GM19239 (cell line): ENCODE data around the gene MTX3.

ENCODE experiments used
- DNase-seq: peaks from one replicate; pipeline ENCODE4 v3.0.0; 2011; ENCODE audit warnings: low spot score; ENCODE audit not compliant: insufficient read length
- FAIRE-seq: peaks from 2 replicates; lab custom pipeline; 2011; peaks lifted over from hg19 to GRCh38; lab: Jason Lieb, UNC

The MTX3 gene

GRCh38 chr5:79984363-79984762 is 6.7 kb downstream of the MTX3 start:
- FAIRE-seq = no peak
- DNase-seq = no peak

DNA sequence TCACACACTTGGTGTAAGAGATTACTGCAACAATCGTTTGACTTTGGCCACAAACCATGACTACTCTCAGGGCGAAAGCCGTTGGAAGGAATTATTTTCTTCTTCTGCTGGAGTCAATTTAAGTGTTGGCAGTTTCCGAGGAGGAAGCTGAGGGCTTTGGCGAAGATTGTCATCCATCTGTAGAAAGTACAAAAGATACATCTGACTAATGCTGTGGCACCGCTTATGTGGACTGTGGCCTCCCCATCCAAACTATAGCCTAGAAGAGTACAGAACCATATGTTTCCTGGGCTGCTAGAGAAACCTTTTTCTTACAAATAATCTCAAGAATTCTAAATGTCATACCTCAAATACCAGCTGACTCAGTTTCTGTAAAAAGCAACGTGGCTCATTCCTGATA is 7.4 kb downstream of the MTX3 start:
- DNase-seq (no peak), FAIRE-seq (no peak)

- DNase-seq = no peak
- no peak for FAIRE-seq
Observed at GRCh38 chr5:79982136-79982535, 8.9 kb downstream of the MTX3 start.

DNA sequence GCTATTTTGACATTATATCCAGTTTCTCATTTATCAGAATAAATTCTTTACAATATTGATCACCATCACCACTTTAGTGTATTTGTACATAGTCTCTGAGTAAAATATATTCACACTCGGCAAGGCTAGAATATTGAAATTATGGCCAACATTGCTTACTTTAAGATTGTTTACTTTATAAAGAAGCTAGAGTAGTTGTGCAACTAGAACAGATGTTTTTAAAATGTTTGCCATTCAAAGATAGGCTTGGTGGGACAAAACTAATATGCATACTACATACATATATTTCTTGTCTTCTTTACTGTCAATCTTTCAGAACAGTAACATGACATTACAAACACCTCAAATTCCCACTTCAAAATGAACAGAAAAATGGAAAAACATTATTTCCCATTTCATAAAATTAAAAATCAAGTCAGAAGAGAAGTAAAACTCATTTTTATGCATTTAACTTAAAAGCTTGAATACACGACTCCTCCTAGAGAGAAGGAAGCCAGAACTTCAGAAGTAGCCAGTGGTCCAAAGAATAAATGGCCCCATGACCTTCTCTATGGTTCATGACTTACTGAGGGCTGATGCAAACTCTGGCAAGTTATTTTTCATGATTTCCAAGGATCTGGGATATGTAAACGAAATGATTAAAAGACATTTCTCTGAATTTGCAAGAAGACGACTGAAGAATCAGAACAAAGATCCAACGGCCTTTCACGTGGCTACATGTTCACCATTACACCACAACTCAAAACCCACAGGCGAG is 14.1 kb downstream of the MTX3 start:
- no peak for FAIRE-seq
- no peak for DNase-seq

DNA sequence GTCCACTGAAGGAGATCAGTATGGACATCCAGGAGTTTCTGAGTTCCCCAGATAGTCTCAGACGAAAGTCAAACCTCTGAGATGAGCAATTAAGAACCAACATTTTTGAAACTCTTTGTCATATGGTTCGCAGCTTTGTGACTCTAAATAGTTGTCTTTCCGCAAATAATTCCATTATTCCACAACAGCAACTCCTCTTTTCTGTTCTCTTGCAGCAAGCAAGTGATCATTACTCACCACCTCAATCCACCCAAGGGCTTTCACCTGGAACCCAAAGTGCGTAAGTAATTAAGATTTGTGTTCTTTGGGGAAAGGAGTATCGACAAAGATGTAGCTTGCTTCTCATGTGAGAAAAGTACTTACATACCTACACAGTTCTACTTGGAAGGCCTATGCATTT is 15.6 kb downstream of the MTX3 start:
- no peak for DNase-seq
- no peak for FAIRE-seq

DNA sequence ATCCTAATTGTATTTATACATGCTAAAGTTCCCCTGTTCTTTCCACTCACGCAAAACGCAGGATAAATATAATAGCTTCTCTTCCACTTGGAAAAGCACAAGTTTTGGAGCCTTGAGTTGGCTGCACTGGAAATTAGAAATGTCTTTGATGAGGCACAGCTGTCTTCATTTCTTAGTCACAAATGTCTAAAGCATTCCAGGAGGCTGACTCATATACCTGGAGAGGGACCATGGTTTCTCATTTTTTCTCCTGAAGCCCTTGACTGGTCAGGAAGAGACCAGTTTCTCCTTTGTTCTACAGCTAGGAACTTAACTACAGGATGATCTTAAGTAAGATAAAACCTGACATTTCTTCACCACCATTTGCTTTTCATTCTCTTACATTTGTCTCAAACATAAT is 16.2 kb downstream of the MTX3 start:
- FAIRE-seq (no peak), DNase-seq (no peak)

DNA sequence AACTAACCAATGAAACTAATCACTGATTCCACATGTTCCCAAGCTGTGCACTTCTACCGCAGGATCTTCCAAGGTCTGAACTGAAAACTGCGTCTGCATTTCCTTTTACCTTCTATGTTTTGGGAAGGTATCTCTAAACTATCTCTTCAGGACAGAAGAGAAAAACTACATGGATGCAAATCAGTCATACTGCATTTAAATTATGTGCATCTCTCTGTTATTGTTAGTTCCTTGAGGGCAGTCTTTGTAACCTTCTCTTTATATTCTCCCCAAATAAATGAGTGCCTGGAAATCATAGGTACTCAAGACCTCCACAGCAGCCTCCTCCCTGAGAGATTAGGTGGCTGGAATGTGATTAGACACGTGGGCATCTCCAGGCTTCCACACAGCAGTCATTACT is 17.1 kb downstream of the MTX3 start:
- no peak for DNase-seq
- no peak for FAIRE-seq

GRCh38 chr5:79973511-79973910 is 17.6 kb downstream of the MTX3 start:
- no peak for FAIRE-seq
- DNase-seq = no peak

- no peak for FAIRE-seq
- no peak for DNase-seq
Observed at GRCh38 chr5:79971156-79971555, 19.9 kb downstream of the MTX3 start.

GRCh38 chr5:79966448-79966847 is 24.6 kb downstream of the MTX3 start:
- DNase-seq (no peak), FAIRE-seq (no peak)

- DNase-seq = no peak
Observed at GRCh38 chr5:79964136-79964535, 26.9 kb downstream of the MTX3 start.

DNA sequence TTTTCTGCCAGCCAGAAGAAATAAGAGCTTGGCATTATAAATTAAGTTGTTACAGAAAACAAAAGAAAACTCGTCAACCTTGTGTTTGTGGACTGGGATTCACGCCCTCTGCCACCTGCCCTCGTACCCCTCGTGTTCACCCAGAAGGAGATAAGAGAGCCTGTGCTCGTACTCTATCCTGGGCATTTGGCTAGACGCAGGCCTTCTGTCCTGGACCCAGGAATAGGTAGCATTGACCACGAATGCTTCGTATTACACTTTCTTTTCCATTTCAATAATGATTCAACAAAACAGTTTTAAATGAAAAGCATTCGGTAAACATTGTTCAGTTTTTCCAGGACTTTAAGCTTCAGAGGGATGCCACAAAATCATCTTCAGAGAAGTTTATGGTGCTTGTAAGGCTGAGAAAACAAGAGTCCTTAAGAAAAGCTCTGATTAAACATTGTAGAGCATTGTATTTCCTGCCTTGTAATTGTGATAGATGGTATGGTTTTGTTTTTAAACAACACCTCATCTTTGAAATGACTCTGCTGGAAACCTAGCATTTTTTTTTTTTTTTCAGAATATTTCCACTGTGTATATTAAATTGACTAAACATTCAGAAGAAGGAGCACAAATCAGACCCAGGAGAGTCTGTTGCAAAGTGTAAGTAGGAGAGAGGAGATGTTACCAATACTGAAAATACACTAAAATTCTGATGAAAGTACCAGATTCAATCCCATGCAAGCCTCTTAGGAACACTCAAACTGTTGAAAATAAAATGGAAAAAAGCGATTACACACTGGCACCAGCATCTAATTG is 27.6 kb downstream of the MTX3 start:
- DNase-seq (no peak), FAIRE-seq (no peak)

More at GRCh38 chr5:79964136-79964535, 26.9 kb downstream of the MTX3 start:
- FAIRE-seq = no peak

GRCh38 chr5:79962575-79963222 is 28.4 kb downstream of the MTX3 start:
- FAIRE-seq (no peak), DNase-seq (no peak)

DNA sequence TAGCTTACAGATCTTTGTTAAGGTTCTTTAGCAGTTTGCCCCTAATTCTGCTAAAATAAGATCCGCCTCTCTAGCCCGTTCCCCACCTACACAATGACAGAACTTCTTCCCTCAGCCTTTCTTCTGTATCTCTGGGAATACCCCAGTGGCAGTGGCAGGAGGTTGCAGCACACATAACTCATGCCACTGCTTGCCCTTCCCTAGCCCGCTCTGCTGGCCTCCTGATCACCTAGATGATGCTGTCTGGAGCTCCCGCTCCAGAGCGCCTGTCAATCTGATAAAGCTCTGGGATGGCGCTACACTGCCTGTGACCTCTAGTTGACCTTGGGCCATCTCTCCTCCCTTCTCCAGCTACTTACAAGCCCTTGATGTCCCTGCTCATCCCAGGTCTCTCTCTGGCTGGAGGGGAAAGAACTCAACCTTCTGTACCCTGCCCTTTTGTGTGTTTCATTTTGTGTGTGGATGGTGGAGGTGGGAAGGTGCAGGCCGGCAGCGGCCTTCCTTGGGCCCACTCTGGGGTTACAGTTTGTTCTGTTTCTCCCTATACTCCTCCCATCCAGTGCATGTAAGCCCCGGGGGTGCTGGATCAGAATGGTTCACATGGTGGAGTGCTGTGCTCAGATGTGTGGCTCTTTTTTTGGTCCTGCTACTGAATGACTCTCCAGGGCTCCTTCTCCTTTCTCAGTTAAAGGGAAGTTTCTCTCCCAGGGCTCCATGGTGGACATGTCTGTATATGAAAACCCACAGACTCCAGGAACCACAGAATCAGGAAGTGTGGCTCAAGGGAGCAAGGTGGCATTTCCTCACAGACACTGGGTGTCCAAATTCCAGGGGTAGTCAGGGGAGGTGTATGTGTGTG is 29.1 kb downstream of the MTX3 start:
- FAIRE-seq = no peak
- DNase-seq = no peak

- DNase-seq = no peak
- FAIRE-seq = no peak
Observed at GRCh38 chr5:79959407-79959806, 31.7 kb downstream of the MTX3 start.

- DNase-seq = no peak
- no peak for FAIRE-seq
Observed at GRCh38 chr5:79955941-79956670, 35.0 kb downstream of the MTX3 start.

- DNase-seq = no peak
- FAIRE-seq = no peak
Observed at GRCh38 chr5:79955356-79955895, 35.6 kb downstream of the MTX3 start.

DNA sequence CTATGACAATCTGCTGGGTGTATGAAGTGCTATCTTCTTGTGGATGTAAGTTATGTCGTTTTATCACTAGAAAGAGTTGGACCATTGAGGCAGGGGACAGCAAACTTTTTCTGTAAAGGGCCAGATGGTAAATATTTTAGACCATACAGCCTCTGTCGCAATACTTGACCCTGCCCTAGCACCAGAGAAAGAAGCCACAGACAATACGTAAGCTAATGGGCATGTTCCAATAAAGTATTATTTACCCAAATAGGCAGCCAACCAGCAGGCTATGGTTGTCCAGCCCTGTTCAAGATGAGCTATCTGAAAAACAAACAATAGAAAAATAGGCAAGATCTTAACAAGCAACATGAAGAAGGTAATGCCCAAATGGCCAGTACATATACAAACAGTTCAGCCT is 36.4 kb downstream of the MTX3 start:
- FAIRE-seq = no peak

DNA sequence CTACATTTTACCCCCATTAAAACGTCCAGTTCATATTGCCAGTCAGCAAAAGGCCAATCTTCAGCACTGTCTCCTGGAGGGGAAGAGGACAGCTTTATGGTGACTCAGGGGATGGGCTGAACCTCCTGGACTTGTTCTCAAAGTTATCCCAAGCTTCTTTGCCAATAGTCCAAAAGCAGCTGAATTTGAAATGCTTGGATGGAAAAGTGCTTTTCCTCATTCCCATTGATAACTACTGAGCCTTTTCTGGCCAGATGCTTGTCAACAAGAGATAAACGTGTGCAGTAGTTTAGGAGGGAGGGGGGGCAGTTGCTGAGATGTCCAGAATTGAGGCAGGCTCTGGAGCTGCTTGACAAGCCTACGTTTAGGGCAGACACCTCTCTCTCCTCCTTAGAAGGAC is 43.5 kb downstream of the MTX3 start:
- DNase-seq = no peak
- no peak for FAIRE-seq

More for the DNA sequence above, 36.4 kb downstream of the MTX3 start:
- DNase-seq = no peak
